Stimulated activated effector memory CD8-positive, alpha-beta T cell treated with anti-CD3 and anti-CD28 coated beads, Interleukin-12 subunit alpha, Interleukin-12 subunit beta, amount 100 ng/mL, for 72 hours (primary cell): ENCODE data around the gene SCRN1.
A peak's percentile ranks its signal among the peaks of the same experiment; 100 is the strongest.

Experiments used
- ATAC-seq: fragments of 150-1000 bp; cut with Tn5 transposase; 2 replicates; pipeline ENCODE4 v1.10.0; 2021
- DNase-seq, 2 donors: peaks; one replicate each; pipeline ENCODE4 v3.0.0; 2021 to 2022; ENCODE audit warnings: low spot score in 2 of 2
- H3K27ac Mint-ChIP-seq: one replicate; pipeline ENCODE4 v1.8.0; 2022; ENCODE audit warnings: mild to moderate bottlenecking, mixed read lengths
- H3K36me3 Mint-ChIP-seq: one replicate; pipeline ENCODE4 v1.8.0; 2022; ENCODE audit warnings: mild to moderate bottlenecking, mixed read lengths
- H3K4me1 Mint-ChIP-seq: one replicate; pipeline ENCODE4 v1.8.0; 2022; ENCODE audit warnings: mixed read lengths
- H3K4me3 Mint-ChIP-seq: one replicate; pipeline ENCODE4 v1.8.0; 2022; ENCODE audit warnings: mild to moderate bottlenecking, mixed read lengths
- H3K9me3 Mint-ChIP-seq: one replicate; pipeline ENCODE4 v1.8.0; 2022; ENCODE audit warnings: mixed read lengths

SCRN1 gene, protein sequence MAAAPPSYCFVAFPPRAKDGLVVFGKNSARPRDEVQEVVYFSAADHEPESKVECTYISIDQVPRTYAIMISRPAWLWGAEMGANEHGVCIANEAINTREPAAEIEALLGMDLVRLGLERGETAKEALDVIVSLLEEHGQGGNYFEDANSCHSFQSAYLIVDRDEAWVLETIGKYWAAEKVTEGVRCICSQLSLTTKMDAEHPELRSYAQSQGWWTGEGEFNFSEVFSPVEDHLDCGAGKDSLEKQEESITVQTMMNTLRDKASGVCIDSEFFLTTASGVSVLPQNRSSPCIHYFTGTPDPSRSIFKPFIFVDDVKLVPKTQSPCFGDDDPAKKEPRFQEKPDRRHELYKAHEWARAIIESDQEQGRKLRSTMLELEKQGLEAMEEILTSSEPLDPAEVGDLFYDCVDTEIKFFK

DNA sequence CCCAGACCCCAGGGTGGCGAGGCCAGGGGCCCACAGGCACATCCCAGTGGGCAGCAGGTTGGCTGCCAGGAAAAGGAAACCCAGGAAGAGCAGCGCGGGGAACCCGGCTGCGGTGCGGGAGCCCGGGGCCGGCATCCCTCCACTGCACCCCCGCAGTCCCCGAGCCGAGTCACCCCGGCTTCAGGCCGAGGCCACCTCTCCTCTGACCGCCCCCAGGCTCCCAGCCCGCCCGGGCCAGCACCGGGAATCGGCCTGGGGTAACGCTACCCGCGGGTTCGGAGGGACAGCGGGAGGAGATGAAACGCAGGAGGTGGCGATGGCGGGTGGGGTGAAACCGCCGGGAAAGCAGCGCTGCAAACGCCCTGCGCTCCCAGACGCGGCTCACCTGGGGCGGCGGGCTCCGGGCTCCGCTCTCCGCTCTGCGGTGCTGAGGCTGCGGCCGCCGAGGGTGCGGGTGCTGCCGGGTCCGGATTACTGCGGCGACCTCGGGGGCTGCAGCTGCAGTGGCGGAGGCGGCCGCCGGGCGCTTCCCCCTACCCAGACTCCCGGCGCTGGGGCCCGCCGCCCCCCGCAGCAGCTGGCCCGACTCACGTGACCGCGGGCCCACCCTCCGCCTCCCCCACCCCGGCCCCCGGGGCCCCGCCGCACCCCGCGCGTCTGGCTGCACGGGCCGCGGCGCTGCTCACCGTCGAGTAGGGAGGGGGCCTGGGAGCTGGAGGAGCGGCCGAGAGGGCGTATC is at the start of gene SCRN1:
Gene SCRN1 (minus strand): TSS at position 545 of the 739 bp plus-strand sequence. CDS start 20,734 bp downstream, outside the sequence.
- DNase-seq (peak; percentile 22 to 60), ATAC-seq (peak; percentile 56)
- Mint-ChIP-seq H3K36me3 (no peaks in the 10 kb centered on the region), H3K9me3 (no peaks in the 10 kb centered on the region), H3K27ac (peak within 1 kb of the TSS; percentile 84), H3K4me1 (peaks cover 30% of the 10 kb centered on the region), H3K4me3 (peak within 1 kb of the TSS; percentile 71)

DNA sequence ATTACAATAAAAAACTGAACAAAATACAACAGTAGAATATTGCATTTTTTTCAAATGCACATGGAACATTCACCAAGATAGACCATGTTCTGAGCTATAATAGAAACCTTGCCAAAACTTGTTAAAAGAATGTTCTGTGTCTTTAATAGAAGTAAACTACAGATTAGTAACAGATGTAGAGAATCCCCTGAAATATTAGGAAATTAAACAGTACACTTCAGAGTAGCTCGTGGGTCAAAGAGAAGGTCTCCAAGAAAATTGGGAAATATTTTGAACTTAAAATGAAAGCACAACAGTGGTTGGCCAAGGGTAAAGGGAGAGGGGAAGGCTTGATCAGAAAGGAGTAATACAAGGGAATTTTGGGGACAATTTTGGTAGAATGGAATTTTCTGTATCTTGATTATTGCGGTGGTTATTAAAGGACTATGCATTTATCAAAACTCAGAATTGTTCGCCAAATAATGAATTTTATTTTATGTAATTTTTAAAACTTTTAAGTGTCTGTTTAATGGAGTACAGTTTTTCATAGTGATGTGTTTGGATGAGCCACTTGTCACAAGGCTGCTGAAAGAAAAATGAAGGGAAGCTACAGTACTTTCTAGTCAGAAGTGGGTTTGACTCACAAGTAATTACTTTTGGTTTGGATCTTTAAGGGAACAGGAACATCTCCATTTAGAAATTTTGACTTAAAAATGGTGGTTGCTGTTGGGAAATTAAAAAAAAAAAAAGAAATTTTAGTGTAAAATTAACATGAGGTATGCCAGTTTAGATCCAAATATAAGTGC is 48.8 kb upstream of the SCRN1 start:
- Mint-ChIP-seq H3K27ac (no peak overlapping the region), H3K4me1 (peaks cover 20% of the 10 kb centered on the region), H3K9me3 (no peaks in the 10 kb centered on the region)

DNA sequence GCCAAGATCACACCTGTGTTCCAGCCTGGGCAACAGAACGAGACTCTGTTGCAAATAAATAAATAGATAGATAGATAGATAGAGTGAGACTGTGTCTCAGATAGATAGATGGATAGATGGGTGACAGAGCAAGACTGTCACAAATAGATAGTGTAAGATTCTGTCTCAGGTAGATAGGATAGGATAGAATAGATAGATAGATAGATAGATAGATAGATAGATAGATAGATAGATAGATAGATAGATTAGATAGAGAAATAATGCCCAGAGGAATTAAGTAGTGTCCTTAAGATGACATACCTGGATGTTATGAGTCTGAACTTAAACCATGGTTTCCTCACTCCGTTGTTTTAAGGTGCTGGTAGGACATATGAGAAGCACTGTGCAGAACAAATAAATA is 46.6 kb upstream of the SCRN1 start:
- no peaks in the 10 kb centered on the region for H3K9me3 Mint-ChIP-seq
- no peaks in the 10 kb centered on the region for H3K36me3 Mint-ChIP-seq
- no peak overlapping the region for H3K27ac Mint-ChIP-seq
- DNase-seq = no peak
- H3K4me1 Mint-ChIP-seq = peaks cover 17% of the 10 kb centered on the region
- no peak overlapping the region for H3K4me3 Mint-ChIP-seq
- ATAC-seq = no peak

More for the DNA sequence above, 48.8 kb upstream of the SCRN1 start:
- Mint-ChIP-seq H3K36me3 (no peaks in the 10 kb centered on the region), H3K4me3 (no peak overlapping the region)
- DNase-seq (no peak), ATAC-seq (no peak)

DNA sequence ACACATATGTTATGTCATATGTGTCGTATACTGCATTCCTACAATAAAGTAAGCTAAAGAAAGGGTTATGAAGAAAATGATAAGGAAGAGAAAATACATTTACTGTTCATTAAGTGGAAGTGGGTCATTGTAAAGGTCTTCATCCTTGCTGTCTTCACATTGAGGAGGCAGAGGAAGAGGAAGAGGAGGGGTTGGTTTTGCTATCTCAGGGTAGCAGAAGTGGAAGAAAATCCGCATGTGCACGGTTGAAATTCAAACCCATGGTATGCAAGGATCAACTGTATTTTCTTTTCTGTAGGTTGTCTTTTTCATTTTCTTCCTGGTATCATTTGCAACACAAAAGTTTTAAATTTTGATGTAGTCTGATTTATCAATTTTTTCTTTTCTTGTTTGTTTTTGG is 44.9 kb upstream of the SCRN1 start:
- Mint-ChIP-seq H3K27ac (no peak overlapping the region), H3K36me3 (no peaks in the 10 kb centered on the region), H3K4me3 (no peak overlapping the region), H3K9me3 (no peaks in the 10 kb centered on the region), H3K4me1 (peaks cover 13% of the 10 kb centered on the region)
- no peak for DNase-seq
- ATAC-seq = no peak

DNA sequence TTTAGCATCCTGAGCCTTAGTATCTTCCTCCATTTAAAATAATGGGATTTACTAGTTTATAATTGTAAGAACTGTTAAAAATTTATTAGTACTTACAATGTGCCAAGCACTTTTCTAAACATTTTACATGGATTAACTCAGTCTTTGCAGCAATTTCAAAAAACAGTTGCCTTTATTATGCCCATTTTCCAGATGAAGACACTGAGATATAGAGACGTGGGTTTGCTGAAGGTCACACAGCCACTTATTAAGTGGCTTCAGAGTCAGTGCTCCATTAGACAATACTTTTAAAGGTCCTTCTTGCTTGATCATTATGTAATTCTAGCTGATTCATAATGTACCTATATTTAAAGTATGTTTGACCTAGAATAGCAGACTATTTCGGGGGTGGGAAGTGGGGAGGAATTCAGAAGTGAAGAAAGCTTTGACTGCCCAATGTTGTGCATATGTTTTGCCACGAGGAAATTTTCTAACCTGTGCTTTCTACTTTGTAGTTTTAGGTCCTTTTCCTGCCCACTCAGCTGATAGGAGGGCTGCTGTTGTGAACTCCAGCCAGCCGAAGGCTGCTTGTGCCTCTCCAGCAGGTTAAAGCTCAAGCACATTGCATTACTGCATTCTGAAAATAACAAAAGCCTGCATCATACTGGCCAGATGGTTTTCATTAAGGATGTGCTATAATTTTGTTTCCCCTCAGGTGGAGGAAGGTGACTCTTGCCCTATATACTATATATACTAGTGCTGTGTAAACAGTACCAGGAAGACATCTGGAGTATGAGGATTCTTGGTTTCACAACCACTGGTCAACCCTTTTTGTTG is 42.9 kb upstream of the SCRN1 start:
- Mint-ChIP-seq H3K36me3 (peaks cover 5% of the 10 kb centered on the region), H3K27ac (no peak overlapping the region), H3K4me1 (peaks cover 18% of the 10 kb centered on the region), H3K4me3 (no peak overlapping the region), H3K9me3 (no peaks in the 10 kb centered on the region)
- DNase-seq (no peak), ATAC-seq (no peak)

DNA sequence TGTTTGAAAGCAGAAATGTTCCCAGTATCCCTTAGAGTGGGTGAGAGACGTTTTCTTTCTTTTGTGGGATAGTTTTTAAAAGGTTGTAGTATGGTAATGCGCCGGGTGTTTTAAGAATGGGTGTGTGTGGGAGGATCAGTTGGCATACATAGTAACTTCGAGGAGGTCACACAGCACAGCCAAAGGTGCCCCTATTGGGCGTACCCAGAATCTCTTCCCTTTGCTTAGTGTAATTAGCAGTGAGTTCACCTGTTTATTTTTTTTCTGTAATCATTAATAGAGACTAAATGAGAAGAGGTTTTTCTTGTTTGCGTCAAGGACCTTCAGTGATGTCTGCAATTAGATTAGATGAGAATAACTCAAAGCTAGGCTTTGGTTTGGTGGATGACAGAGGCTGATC is 40.1 kb upstream of the SCRN1 start:
- H3K4me1 Mint-ChIP-seq = peaks cover 24% of the 10 kb centered on the region
- no peak for ATAC-seq
- H3K36me3 Mint-ChIP-seq = peaks cover 5% of the 10 kb centered on the region
- no peak for DNase-seq
- H3K27ac Mint-ChIP-seq = no peak overlapping the region
- no peaks in the 10 kb centered on the region for H3K9me3 Mint-ChIP-seq
- H3K4me3 Mint-ChIP-seq = no peak overlapping the region

DNA sequence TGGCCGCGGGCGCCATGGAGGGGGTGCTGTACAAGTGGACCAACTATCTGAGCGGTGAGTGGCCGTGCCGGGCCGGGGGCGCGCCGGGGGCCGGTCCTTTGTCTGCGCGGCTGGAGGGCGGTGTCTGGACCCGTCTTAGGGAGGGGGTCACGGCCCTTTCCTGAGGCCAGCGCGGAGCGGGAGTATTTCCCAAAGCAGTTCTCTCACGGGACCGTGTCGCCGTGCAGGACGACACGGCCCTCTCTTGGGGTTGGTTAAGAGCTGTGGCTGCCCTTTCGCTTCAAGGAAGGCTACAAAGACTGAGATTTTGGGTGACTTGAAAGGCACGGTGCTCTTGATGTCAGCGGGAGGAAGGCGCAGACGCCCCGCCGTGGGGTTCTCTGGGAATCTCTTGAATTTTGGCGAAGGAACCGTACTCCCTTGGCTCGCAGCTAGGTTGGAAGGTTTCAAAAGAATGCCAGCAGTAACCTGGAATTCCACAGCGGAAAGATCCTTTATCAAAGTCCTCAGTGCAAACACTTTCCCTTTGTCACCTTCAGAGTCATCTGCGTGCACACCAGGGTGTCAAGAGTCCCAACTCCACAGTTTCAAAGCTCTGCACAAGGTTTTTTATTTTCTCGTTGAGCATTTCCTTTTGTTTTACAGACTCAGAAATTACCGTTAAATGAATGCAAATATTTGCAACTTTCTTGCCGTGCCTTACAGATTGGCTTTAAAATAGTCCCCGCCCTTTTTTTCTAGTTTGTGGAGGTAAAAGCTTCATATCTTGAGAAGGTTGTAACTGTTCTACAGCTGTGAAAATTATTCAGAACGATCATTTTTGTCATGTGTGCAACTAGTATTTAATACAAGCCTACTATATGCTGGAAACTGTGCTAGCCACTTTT is 39.4 kb upstream of the SCRN1 start:
- no peak for DNase-seq
- Mint-ChIP-seq H3K4me3 (no peak overlapping the region), H3K36me3 (peaks cover 5% of the 10 kb centered on the region), H3K27ac (no peak overlapping the region), H3K4me1 (peaks cover 24% of the 10 kb centered on the region), H3K9me3 (no peaks in the 10 kb centered on the region)
- ATAC-seq = peak; percentile 61

DNA sequence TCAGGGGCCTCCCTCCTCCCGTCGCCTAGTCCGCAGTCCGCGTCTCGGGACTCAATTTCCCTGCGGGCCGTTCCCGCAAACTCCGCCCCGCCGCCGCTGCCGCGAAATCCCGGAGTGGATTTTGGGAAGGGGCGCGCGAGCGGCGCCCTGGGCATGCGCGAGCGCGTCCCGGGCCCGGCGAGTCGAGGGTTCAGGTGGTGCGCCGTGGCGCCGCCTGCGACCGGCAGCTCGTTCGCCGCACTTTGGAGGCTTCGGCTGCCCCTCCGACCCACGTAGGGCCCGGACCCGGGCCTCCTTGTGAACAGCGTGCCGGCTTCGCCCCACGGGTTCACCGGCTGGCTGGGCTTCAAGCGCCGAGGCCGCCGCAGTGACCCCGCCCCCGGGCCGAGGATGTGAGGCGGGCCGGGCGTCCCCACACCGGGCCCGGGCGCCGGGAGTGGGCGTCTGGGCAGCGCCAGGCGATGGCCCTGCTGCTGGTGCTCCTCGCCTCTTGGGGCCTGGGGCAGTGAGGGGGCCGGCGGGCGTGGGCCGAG is 38.7 kb upstream of the SCRN1 start, which contains the start of gene PLEKHA8:
Gene PLEKHA8 (plus strand): TSS at position 197 of the 533 bp plus-strand sequence. CDS start 351 bp downstream, outside the sequence.
- H3K4me1 Mint-ChIP-seq = peaks cover 31% of the 10 kb centered on the region
- peak; percentile 72 for ATAC-seq
- H3K36me3 Mint-ChIP-seq = peaks cover 5% of the 10 kb centered on the region
- DNase-seq = peak; percentile 98 to 99
- H3K27ac Mint-ChIP-seq = peak within 1 kb of the TSS; percentile 91
- H3K4me3 Mint-ChIP-seq = no peak within 1 kb of the TSS
- no peaks in the 10 kb centered on the region for H3K9me3 Mint-ChIP-seq

DNA sequence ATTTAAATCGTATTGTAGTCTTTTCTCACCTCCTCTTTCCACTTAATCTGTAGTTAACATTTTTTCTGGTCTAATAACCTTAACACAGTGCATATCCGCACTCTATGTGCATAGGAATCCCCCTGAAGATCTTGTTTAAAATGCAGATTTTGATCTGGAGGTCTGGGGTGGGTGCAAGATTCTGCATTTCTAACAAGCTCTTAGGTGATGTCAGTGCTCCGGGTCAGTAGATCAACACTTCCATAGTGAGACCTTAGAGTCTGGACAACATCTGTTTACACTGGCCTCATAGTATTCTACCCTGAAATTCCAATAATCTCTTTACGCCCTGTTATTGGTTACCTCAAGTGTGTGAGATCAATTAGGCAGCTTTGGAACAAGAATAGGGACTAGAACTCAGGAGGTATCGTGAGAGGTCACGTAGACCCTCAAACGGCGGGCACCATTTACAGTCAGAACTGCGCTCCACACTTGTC is 38.2 kb upstream of the SCRN1 start:
- no peak for ATAC-seq
- Mint-ChIP-seq H3K9me3 (no peaks in the 10 kb centered on the region), H3K36me3 (peaks cover 5% of the 10 kb centered on the region), H3K4me1 (peaks cover 35% of the 10 kb centered on the region), H3K4me3 (no peak overlapping the region), H3K27ac (peak overlapping the region; percentile 91)
- DNase-seq = no peak

DNA sequence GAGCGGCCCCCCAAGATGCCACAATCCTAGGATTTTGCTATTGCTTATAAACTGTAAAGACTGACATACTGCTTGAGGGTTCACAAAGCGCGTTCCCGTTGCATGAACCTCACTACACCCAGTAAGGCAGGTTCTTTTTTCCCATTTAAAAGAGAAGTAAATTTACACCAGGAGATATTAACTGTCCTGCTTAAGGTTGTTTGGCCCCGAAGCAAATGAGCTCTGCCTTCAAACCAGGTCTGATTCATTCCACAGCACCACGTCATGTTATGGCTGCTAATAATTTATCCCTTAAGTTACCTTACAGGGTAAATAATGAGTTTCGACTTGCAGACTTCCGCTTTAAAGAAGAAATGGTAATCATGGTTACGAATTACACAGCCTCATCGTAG is 37.5 kb upstream of the SCRN1 start:
- H3K9me3 Mint-ChIP-seq = no peaks in the 10 kb centered on the region
- peaks cover 5% of the 10 kb centered on the region for H3K36me3 Mint-ChIP-seq
- no peak overlapping the region for H3K4me3 Mint-ChIP-seq
- H3K27ac Mint-ChIP-seq = peak overlapping the region; percentile 91
- ATAC-seq = peak; percentile 50
- H3K4me1 Mint-ChIP-seq = peaks cover 30% of the 10 kb centered on the region
- no peak for DNase-seq

DNA sequence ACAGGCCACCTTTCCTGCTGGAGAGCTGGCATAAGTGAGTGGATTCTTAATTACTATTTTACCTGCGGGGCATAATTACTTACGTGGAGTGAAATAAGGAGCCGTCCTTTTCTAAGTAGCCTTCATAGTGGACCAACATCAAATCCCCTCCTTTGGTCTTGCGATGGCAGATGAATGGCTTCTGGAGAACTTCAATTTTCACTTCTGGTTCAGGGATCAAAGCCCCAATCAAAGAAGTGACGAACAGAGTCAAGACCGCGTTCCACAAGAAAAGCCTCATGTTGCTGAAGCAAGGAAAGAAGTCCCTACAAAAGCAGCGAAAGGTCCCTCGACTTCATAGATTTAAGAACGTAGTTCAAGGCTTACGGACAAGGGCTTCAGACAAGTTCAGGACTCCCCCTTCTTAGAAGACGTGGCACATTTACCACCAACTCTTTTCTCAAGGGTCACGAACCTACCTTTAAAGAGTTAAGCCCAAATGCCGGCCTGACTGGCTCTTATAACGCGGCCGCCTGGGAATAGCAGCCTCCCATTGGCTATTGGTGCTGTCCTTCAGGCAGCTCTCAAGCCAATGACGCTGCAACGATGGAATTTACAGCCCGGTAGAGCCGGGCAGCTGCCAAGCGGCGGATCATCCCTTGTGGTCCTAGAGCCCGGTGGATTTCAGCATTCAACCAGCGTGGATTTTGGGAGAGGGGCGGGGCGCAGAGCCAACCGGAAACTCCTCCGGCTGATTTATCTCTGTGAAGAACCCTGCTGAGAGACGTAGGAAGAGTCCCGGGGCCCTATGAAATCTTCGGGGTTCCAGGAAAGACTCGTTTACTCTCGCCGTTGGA is 36.8 kb upstream of the SCRN1 start, which contains the start of gene FKBP14:
Gene FKBP14 (minus strand): TSS at position 474 of the 836 bp plus-strand sequence. CDS start 194 bp downstream, at position 280.
- Mint-ChIP-seq H3K36me3 (peaks cover 5% of the 10 kb centered on the region), H3K9me3 (no peaks in the 10 kb centered on the region), H3K27ac (peak within 1 kb of the TSS; percentile 91), H3K4me1 (peaks cover 30% of the 10 kb centered on the region), H3K4me3 (no peak within 1 kb of the TSS)
- DNase-seq (peak; percentile 73 to 91), ATAC-seq (peak; percentile 87)

DNA sequence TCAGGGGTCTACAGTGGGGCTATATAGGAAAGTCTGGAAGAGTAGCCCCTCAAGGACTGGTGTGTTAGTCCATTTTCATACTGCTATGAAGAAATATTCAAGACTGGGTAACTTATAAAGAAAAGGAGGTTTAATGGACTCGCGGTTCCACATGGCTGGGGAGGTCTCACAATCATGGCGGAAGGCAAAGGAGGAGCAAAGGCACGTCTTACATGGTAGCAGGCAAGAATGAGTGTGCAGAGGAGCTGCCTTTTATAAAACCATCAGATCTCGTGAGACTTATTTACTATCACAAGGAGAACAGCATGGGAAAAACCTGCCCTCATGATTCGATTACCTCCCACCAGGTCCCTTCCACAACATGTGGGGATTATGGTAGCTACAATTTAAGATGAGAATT is 33.9 kb upstream of the SCRN1 start:
- ATAC-seq = no peak
- H3K27ac Mint-ChIP-seq = no peak overlapping the region
- H3K4me1 Mint-ChIP-seq = peaks cover 30% of the 10 kb centered on the region
- peaks cover 7% of the 10 kb centered on the region for H3K36me3 Mint-ChIP-seq
- H3K4me3 Mint-ChIP-seq = no peak overlapping the region
- H3K9me3 Mint-ChIP-seq = no peaks in the 10 kb centered on the region
- no peak for DNase-seq

DNA sequence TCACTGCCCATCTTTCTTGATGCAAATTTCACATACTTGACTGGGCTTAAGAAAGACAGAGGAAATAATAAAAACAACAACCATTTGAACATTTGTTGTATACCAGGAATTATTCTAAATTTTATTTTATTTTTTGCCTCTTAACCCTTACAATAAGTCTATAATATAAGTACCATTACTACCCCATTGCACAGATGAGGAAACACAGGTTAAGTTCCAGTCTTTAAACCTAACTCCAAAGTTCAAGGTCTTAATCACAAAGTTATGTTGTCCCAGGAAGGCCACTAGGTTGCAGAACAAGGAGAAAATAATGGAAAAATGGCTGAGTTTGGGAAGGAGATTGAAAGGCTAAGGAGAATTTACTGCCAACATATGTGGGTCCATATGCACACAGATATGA is 33.4 kb upstream of the SCRN1 start:
- no peak for ATAC-seq
- Mint-ChIP-seq H3K27ac (no peak overlapping the region), H3K4me1 (peaks cover 30% of the 10 kb centered on the region)

More for the DNA sequence above, 33.4 kb upstream of the SCRN1 start:
- DNase-seq = no peak
- Mint-ChIP-seq H3K36me3 (peaks cover 12% of the 10 kb centered on the region), H3K9me3 (no peaks in the 10 kb centered on the region), H3K4me3 (no peak overlapping the region)
